NB4 (cell line): ENCODE measurements around the gene COL9A3.

Experiments used
- DNase-seq: peaks from one replicate; pipeline ENCODE4 v3.0.0; 2010; ENCODE audit warnings: low read depth
- H3K4me3 ChIP-seq: one replicate; pipeline ENCODE4 v1.5.1; 2011; ENCODE audit warnings: mild to moderate bottlenecking, low read depth, low read length, moderate library complexity
- CTCF ChIP-seq: IDR thresholded peaks from one replicate; pipeline ENCODE4 v1.5.1; 2012; ENCODE audit warnings: low read depth, low read length
- MAX ChIP-seq: IDR thresholded peaks from 2 replicates; pipeline ENCODE4 v1.6.1; 2011; ENCODE audit warnings: low read depth, low read length
- MYC ChIP-seq: IDR thresholded peaks from 2 replicates; pipeline ENCODE4 v1.6.1; 2011; ENCODE audit warnings: low read depth, low read length
- POLR2A ChIP-seq: IDR thresholded peaks from 2 replicates; pipeline ENCODE4 v1.6.1; 2011; ENCODE audit warnings: mild to moderate bottlenecking; ENCODE audit not compliant: insufficient read length; ENCODE audit errors: extremely low read depth

The COL9A3 gene

GRCh38 chr20:62839816-62840215, 23.0 kb downstream of the COL9A3 start:
- TF ChIP-seq CTCF (no peak), MAX (no peak), POLR2A (no peak), MYC (no peak)
- H3K4me3 ChIP-seq: no peak overlapping the region
- DNase-seq: no peak

GRCh38 chr20:62840244-62841197, 23.7 kb downstream of the COL9A3 start:
- no peak overlapping the region for H3K4me3 ChIP-seq
- no peak for DNase-seq
- TF ChIP-seq MAX (no peak), MYC (no peak), CTCF (no peak), POLR2A (no peak)

- TF ChIP-seq CTCF (no peak), MAX (no peak), POLR2A (no peak), MYC (no peak)
- H3K4me3 ChIP-seq: no peak overlapping the region
- no peak for DNase-seq
Observed at GRCh38 chr20:62841705-62842212, 24.9 kb downstream of the COL9A3 start.

- no peak overlapping the region for H3K4me3 ChIP-seq
- TF ChIP-seq MAX (no peak), CTCF (no peak), MYC (no peak)
- no peak for DNase-seq
Observed at GRCh38 chr20:62843656-62844055, 26.8 kb downstream of the COL9A3 start.

- no peak for DNase-seq
- no peak for TF ChIP-seq CTCF
- no peak for TF ChIP-seq POLR2A
- no peak for TF ChIP-seq MYC
- TF ChIP-seq MAX: no peak
- no peak overlapping the region for H3K4me3 ChIP-seq
Observed at GRCh38 chr20:62844182-62844581, 27.3 kb downstream of the COL9A3 start.
